HEK293 (cell line): ENCODE data around the gene CACNA1B.

ENCODE experiments used
- CTCF ChIA-PET: fragments of 350-600 bp; formaldehyde crosslinking; extraction: SDS; loops from one replicate; lab custom pipeline; 2021; ENCODE audit warnings: antibody characterized with exemption; lab: Yijun Ruan, JAX
- POLR2A ChIA-PET: fragments of 300-600 bp; formaldehyde crosslinking; extraction: SDS; loops from one replicate; lab custom pipeline; 2020; ENCODE audit warnings: antibody characterized with exemption, inconsistent platforms; lab: Yijun Ruan, JAX
- H3K27ac ChIP-seq: fragments of 200-500 bp; sonication (Bioruptor generic); 2 replicates; pipeline ENCODE4 v1.5.1; 2014; ENCODE audit warnings: low read depth, low read length, control low read depth, inconsistent platforms; ENCODE audit errors: extremely low read depth
- H3K36me3 ChIP-seq, 2 experiments: fragments of 200-500 bp in 1 of 2; sonication (Bioruptor generic) in 1 of 2; 1 replicate in 1 of 2; 2 replicates in 1 of 2; pipeline ENCODE4 v1.5.1; 2014 to 2017; ENCODE audit warnings: inconsistent platforms in 2 of 2, low read length in 2 of 2; ENCODE audit not compliant: control insufficient read depth in 2 of 2, insufficient read depth in 1 of 2
- H3K4me1 ChIP-seq: fragments of 200-500 bp; sonication (Bioruptor generic); 2 replicates; pipeline ENCODE4 v1.5.1; 2014; ENCODE audit warnings: mild to moderate bottlenecking, low read length, inconsistent platforms; ENCODE audit not compliant: control insufficient read depth, insufficient read depth
- H3K4me3 ChIP-seq: 2 replicates; pipeline ENCODE4 v1.5.1; 2011; ENCODE audit warnings: low read depth, mild to moderate bottlenecking, control low read depth, low read length, moderate library complexity
- H3K9me3 ChIP-seq: fragments of 200-500 bp; sonication (Bioruptor generic); 2 replicates; pipeline ENCODE4 v1.5.1; 2014; ENCODE audit warnings: low read depth, low read length, inconsistent platforms; ENCODE audit not compliant: control insufficient read depth, insufficient read depth
- HIC1 ChIP-seq: fragments of 450-650 bp; formaldehyde crosslinking; IDR thresholded peaks from 2 replicates; pipeline ENCODE4 v1.5.1; 2016; ENCODE audit warnings: missing biosample characterization, missing genetic modification characterization
- HOXA7 ChIP-seq: sonication (generic); formaldehyde crosslinking; IDR thresholded peaks from 2 replicates; pipeline ENCODE4 v1.8.1; 2022; ENCODE audit warnings: missing genetic modification reagents, borderline replicate concordance
- KLF8 ChIP-seq: fragments of 450-650 bp; formaldehyde crosslinking; IDR thresholded peaks from 2 replicates; pipeline ENCODE4 v1.5.1; 2016; ENCODE audit warnings: missing biosample characterization, missing genetic modification characterization
- SETDB1 ChIP-seq: IDR thresholded peaks from one replicate; pipeline ENCODE4 v1.6.1; 2017; ENCODE audit warnings: mild to moderate bottlenecking, low read length, moderate library complexity, mixed read lengths; ENCODE audit not compliant: insufficient read length
- ZBTB26 ChIP-seq: fragments of 450-650 bp; formaldehyde crosslinking; optimal IDR thresholded peaks from 2 replicates; pipeline ENCODE3; 2016; ENCODE audit warnings: missing biosample characterization, mild to moderate bottlenecking, missing genetic modification characterization
- ZFP37 ChIP-seq: fragments of 450-650 bp; formaldehyde crosslinking; IDR thresholded peaks from 2 replicates; pipeline ENCODE4 v1.5.1; 2016; ENCODE audit warnings: missing biosample characterization, missing genetic modification characterization
- ZNF132 ChIP-seq: fragments of 450-650 bp; formaldehyde crosslinking; IDR thresholded peaks from 2 replicates; pipeline ENCODE4 v1.5.1; 2017; ENCODE audit warnings: missing biosample characterization, missing genetic modification characterization, borderline replicate concordance
- ZNF133 ChIP-seq: fragments of 450-650 bp; formaldehyde crosslinking; IDR thresholded peaks from 2 replicates; pipeline ENCODE4 v1.5.1; 2016; ENCODE audit warnings: missing biosample characterization, missing genetic modification characterization
- ZNF2 ChIP-seq: fragments of 450-650 bp; formaldehyde crosslinking; IDR thresholded peaks from 2 replicates; pipeline ENCODE4 v1.5.1; 2016; ENCODE audit warnings: missing biosample characterization, missing genetic modification characterization
- ZNF24 ChIP-seq: fragments of 450-650 bp; formaldehyde crosslinking; IDR thresholded peaks from 2 replicates; pipeline ENCODE4 v1.5.1; 2016; ENCODE audit warnings: missing biosample characterization, missing genetic modification characterization
- ZNF274 ChIP-seq, 2 experiments: fragments of 200-500 bp in 1 of 2; fragments of 450-650 bp in 1 of 2; sonication (Bioruptor generic) in 1 of 2; formaldehyde crosslinking in 1 of 2; IDR thresholded peaks; 2 replicates each; pipeline versions ENCODE4 v1.5.1 to v1.6.1; 2014 to 2016; ENCODE audit warnings: borderline replicate concordance in 1 of 2, inconsistent platforms in 1 of 2, low read length in 1 of 2, missing biosample characterization in 1 of 2, missing genetic modification characterization in 1 of 2
- ZNF280C ChIP-seq: fragments of 450-650 bp; formaldehyde crosslinking; IDR thresholded peaks from 2 replicates; pipeline ENCODE4 v1.5.1; 2016; ENCODE audit warnings: missing biosample characterization, missing genetic modification characterization
- ZNF292 ChIP-seq: fragments of 450-650 bp; formaldehyde crosslinking; IDR thresholded peaks from 2 replicates; pipeline ENCODE4 v1.5.1; 2016; ENCODE audit warnings: low read depth, missing biosample characterization, missing genetic modification characterization, borderline replicate concordance
- ZNF341 ChIP-seq: fragments of 450-650 bp; formaldehyde crosslinking; IDR thresholded peaks from 2 replicates; pipeline ENCODE4; 2016; ENCODE audit warnings: low read depth, missing biosample characterization, missing genetic modification characterization
- ZNF354C ChIP-seq: fragments of 450-650 bp; formaldehyde crosslinking; IDR thresholded peaks from 2 replicates; pipeline ENCODE4 v1.5.1; 2016; ENCODE audit warnings: missing biosample characterization, missing genetic modification characterization, low read depth, borderline replicate concordance
- ZNF362 ChIP-seq: fragments of 450-650 bp; formaldehyde crosslinking; IDR thresholded peaks from 2 replicates; pipeline ENCODE4 v1.5.1; 2016; ENCODE audit warnings: missing biosample characterization, missing genetic modification characterization
- ZNF544 ChIP-seq: fragments of 450-650 bp; formaldehyde crosslinking; IDR thresholded peaks from 2 replicates; pipeline ENCODE4 v1.5.0; 2017; ENCODE audit warnings: missing biosample characterization, missing genetic modification characterization
- ZNF670 ChIP-seq: fragments of 450-650 bp; formaldehyde crosslinking; IDR thresholded peaks from 2 replicates; pipeline ENCODE4 v1.5.1; 2016; ENCODE audit warnings: missing biosample characterization, missing genetic modification characterization, low read depth
- ZNF777 ChIP-seq: fragments of 450-650 bp; formaldehyde crosslinking; IDR thresholded peaks from 2 replicates; pipeline ENCODE4 v1.5.1; 2017; ENCODE audit warnings: missing biosample characterization, missing genetic modification characterization, borderline replicate concordance

The CACNA1B gene

GRCh38 chr9:138038244-138038671 is 160.7 kb downstream of the CACNA1B start (continued):
- TF ChIP-seq SETDB1 (no peak), ZNF132 (tag by site-specific recombination) (no peak), ZFP37 (tag by site-specific recombination) (no peak), KLF8 (tag by site-specific recombination) (no peak), ZNF274 (IDR thresholded peaks at IDR 0.05; ENCODE audit: low read length) (no peak), ZNF274 (tag by site-specific recombination; IDR thresholded peaks at IDR 0.05; ENCODE audit: borderline replicate concordance) (no peak), ZBTB26 (tag by site-specific recombination) (no peak), ZNF544 (tag by site-specific recombination) (no peak), ZNF133 (tag by site-specific recombination) (no peak)

- no peak for TF ChIP-seq ZNF24 (tag by site-specific recombination)
- no peak for TF ChIP-seq ZNF341
- no peak for TF ChIP-seq ZNF362 (tag by site-specific recombination)
- TF ChIP-seq HIC1 (tag by site-specific recombination) = no peak
- no peak for TF ChIP-seq HOXA7 (CRISPR knock-in tag)
- TF ChIP-seq ZNF777 = no peak
- no peak for TF ChIP-seq ZNF280C (tag by site-specific recombination)
- no peak for TF ChIP-seq ZNF670 (tag by site-specific recombination)
- TF ChIP-seq ZNF354C (tag by site-specific recombination) = no peak
- no peak for TF ChIP-seq ZNF292 (tag by site-specific recombination)
- no peak for TF ChIP-seq ZNF2 (tag by site-specific recombination)
- Histone ChIP-seq H3K9me3 (no peaks in the 10 kb centered on the region), H3K4me1 (no peaks in the 10 kb centered on the region), H3K27ac (no peak overlapping the region), H3K4me3 (no peak overlapping the region), H3K36me3 (no peaks in the 10 kb centered on the region)
- ChIA-PET CTCF (interaction anchor here (0.5 to 0.6 kb wide), 3 partner anchors 11 to 26 kb away, joined by 3 to 5 read pairs (median 4); no protein-coding TSS in a partner anchor), POLR2A (no interaction called here)
Measured at GRCh38 chr9:138040446-138041430, 163.2 kb downstream of the CACNA1B start.
